Measurements from ENCODE around the gene CABP2. TPM values are rescaled to one million over a fixed set of nuclear protein-coding genes. Genes with fewer than 3 reads are reported as not detected.
A peak's percentile ranks its signal among the peaks of the same experiment; 100 is the strongest.

Gene CABP2
- total RNA-seq, 1 donor from 2014 or later: not detected

DNA sequence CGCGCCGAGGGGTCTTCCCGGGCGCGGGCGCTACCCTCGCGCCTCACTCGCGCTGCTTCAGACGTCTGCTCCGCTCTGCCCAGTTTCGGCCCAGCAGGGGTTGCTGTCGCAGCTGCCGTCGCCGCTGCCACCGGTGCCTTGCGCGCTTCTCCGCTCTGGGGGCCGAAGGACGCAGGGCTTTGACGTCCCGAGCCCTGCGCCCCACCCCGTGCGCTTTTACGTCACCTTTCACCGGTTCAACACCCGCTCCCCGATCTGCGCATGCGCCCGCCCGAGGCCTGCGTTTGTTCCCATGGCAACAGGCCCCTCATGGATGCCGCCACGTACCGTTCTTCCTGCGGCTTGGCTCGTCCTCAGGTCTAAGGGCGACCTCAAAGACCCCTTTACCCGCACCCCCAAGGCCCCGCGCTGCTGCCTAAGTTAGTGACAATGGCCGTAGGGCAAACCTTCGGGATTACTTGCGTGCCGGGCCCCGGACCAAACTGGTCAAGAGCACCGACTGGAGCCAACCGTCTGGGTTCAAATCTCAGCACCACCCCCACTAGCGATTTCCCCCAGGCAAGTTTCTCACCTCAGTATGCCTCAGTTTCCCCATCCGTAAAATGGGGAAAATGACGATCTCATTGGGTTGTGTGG is 14.6 kb downstream of the CABP2 start:
- peak; percentile 41 for ATAC-seq
- peak; percentile 97 for DNase-seq (ENCODE audit: low spot score)

DNA sequence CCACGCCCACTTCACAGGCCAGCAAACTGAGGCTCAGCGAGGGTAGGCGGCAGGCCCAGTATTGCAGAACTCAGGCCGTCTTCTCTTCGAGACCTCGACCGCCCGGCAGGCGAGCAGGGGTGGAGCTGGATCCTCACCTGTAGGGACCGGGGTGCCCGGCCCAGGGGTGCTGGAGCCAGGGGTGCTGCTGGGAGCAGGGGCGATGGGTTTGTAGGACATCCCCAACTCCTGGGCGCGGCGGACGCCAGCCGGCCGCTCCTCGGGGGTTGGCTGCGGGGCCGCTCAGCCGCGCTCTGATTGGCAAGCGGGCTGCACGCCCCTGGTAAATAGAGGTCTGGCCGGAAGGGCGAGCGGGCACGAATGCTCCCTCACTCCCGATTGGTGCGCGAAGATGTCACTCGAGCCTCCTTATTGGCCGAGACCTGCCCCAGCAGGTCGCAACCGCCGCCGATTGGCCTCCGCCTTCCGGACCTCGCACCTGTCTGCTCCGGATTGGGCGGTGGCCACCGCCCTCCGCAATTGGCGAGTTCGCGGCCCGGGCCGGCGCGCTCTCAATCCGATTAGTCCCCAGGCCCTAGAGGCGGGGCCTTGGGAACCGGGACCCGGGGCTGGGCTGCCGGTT is 15.3 kb downstream of the CABP2 start, which contains the start of gene CDK2AP2:
Gene CDK2AP2 (minus strand): TSS at position 299 of the 622 bp plus-strand sequence. CDS start 80 bp downstream, at position 219.
- ATAC-seq: peak; percentile 70

DNA sequence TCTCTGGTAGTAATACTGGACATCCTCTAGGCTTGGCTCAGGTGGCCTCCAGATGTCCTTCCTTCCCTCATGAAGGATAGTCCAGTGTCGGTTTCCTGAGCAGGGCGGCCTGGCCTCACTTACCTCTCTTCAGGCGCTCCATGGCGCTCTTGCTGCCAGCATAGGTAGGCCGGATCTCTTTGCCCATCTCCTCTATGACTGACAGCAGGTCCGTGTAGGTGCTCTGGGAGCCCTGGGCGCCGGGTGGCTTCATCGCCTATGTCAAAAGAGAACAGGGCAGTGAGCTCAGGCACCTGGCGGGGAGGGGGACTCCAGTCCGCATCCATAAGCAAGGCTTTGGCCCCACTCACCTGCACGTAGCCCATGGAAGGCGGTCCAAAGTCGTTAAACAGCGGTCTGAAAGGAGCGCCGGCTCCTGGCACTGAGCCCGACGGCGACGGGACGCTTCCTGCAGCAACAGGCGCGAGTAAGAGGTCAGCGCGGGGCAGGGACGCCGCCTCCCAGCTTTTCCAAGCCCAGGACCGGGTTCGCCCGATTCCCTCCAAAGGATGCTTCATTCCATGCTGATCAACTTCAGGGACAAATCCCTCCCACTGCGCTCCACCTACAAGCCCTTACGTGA is 15.9 kb downstream of the CABP2 start:
- DNase-seq (ENCODE audit: low spot score): no peak
- ATAC-seq: no peak

More for the DNA sequence above, 15.3 kb downstream of the CABP2 start, which contains the start of gene CDK2AP2:
- DNase-seq (ENCODE audit: low spot score): peak; percentile 100

DNA sequence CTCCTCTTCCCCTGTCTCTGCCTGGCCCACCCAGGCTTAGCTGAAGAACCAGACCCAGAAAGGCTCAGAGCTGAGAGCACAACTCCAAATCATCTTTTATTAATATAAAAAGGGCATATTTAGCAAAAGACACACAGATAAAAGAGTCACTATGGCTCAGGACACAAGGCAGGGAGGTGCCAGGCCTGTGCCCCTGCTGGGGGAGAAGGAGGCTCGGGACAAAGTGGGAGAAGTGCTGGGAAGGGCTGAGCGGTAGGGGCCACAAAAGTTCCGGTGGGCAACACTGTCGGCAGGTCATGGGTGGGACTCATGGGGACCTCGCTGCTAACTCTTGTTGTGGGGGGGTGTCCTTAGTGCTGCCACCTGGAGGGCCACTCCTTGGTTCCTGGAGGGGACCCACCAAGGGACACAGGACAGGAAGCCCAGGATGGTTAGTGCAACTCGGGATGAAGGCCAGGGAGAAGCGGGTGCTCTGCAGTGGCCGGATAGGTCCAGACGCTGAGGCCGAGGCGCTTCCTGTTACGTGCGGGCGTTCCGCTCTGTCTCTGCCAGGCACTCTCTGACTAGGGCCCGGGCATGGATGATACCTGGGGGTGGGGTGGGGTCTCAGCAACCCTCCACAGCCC is 16.7 kb downstream of the CABP2 start:
- DNase-seq (ENCODE audit: low spot score): peak; percentile 56

DNA sequence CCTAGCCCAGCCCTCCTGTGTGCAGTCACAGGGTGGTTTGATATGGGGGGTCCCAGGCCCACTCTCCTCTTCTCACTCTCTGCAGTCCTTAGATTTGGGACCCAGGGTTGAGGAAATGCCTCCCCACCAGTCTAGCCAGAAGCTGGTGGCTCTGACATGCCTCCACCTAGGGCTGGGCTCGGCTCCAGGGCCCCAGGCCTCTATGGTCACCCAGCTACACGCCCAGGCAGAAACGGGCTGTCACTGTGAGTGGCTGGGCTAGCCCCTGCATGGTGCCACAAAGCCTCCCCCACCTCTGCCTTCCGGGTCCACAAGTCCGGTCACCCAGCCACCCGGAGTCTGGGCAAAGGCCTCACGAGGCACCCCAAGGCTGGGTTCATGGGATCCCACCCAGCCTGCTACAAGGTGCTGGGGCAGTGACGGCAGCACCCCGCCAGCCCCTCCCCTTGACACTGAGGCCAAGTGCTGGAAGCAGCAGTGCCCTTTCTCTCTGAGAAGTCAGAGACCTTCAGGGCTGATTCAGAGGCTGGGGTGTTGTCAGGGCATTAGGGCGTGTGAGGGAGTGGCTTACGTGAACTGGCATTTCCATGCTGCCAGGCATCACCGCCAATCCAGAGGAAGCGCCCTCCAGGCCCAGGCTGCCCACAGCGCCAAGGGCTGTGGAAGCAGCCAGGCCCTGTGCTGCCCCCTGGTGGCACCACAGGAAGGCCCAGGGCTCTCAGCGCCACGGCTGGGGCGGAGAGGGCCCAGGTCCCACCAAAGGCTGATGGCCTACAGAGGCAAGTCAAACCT is 17.4 kb downstream of the CABP2 start:
- DNase-seq (ENCODE audit: low spot score) (peak; percentile 95), ATAC-seq (peak; percentile 66)

More for the DNA sequence above, 16.7 kb downstream of the CABP2 start:
- ATAC-seq: no peak

DNA sequence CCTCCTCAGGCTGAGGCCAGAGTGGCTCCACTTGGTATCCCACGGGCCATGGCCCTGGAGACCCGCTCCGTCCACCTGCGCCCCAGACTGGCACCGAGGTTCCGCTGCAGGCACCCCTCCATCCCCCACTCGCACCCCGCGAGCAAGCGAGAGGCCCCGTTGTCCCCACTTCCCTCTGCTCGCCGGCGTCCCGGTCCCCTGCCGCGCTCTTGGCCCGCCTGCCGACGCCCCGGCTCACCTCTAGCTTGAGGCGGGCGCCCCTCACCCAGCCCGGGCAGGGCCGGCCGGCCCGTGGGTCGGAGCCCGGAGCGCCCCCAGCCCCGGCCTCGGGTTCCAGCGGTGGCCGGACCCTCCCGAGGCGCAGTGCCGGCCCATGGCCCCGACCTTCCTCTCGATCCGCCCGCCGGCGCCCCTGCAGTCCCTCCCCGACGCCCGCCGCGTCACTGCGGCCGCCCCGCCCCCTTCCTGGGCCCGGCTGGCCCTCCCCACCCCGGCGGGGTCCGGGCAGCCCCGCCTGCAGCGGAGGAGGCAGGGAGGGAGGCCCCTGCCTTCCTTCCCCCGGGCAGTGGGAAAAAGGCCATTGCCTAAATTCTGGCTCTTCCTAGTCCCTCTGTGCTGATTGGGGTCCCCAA is 18.2 kb downstream of the CABP2 start, which contains the start of gene PITPNM1:
Gene PITPNM1 (minus strand): TSS at position 414 of the 632 bp plus-strand sequence. CDS start 1,183 bp downstream, outside the sequence.
- peak; percentile 79 for DNase-seq (ENCODE audit: low spot score)
- ATAC-seq: peak; percentile 44

DNA sequence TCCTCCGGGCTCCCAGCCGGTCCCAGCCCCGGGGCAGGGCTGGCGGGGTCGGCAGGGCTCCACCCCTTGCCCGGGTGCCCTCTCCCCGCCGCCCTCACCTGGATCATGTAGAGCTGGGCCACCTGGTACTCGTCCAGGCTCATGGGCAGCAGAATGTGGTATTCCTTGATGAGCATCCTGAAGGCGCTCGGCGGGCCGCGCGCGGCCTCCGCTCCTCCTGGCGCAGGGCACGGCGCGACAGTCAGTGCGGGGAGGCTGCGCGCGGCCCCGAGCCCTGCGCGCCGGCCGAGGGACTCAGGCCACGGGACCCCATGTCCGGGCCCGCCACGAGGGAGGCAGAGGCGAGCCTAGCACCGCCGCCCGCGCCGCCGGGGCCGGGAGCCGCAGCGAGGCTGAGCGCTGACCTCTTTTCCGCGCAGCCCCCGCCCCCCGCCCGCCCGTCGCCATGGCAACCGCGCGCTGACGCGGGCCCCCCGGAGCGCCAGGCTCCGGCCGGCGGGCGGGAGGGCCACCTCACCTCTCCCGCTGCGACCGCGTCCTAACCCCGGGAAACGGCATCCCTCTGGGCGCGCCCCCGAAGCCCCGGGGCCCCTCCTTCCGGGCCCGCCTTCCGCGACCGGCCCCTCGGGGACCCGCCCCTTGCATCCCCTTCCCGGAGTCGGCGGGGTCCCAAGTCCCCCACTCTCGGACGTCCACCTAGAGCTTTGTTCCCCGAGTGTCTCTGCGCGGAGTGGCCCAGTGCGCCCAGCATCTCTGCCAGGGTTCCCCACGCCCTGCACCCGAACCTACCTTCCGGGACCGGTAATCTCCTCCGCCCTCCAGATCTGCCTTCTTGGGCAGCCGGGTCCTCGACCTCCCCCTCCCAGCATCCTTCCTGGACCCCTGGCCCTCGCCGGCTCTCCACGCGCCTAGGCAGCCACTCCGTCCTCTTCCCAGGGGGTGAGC is 19.0 kb downstream of the CABP2 start:
- no peak for DNase-seq (ENCODE audit: low spot score)
- no peak for ATAC-seq

DNA sequence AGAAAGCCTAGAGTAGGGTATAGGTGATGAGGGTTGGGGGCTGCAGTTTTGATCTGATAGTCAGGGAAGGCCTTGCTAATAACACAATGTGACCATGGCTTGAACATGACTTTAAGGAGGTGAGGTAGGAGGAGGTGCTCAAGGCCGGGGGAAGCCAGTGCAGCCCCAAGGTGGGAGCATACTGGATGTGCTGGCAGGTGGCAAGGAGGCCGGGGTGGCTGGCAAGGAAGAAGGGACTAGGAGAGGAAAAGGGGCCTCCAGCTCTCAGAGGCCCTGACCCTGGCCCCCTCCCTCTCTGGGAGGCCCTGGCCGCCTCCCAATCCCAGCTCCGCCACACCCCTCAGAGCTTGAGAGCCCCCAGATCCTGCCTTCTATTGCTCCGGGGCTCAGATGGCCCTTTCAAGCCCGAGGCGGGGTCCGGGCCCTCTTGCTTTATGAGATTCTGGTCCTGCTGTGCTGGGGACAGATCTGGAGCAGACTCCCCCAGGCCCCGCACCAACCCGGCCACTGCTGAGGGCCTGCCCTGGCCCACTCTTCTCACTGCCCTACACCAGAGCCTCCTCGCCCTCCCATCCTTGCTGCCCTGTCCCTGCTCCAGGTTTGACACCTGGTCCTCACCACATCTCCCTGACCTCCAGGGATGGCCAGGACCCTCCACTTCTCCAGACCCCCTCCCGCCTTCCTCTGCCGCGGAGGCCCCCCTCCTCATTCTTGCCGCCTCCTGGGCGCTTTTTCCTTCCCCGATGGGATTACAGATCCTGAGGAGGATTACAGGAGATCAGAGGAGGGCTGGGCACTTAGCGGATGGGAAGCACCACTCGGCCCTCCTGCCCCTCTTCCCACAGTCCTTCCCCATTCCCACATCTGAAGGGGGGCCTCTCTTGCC is 19.9 kb downstream of the CABP2 start:
- no peak for DNase-seq (ENCODE audit: low spot score)
- ATAC-seq: no peak

DNA sequence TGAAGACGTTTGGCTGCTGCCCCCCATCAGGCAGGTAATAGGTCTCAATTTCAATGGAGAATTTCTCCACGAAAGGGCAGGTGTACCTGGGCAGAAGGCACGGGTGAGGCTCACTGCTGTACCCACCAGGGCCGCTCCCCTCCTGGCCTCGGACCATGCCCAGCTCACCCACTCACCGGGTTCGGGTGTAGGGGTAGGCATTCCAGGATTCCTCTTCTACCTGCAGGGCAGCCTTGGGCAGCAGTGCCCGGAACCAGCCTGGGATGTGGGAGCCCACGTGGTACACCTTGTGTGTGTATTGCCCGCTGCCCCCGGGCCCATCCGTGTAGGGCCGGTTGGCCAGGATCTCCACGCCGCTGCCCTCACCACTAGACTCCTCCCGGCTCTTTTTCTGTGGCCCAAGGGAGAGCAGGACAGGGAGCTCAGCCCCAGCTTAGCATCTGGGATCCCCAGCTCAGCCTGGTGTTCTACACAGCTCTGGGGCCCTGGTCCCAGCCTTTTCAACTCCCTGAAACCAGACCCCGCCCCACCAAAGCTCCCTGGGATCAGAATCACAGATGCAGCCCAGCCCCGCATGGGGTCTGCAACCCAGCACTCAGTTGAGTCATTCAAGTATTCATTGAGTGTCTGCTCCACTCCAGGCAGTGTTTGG is 20.8 kb downstream of the CABP2 start:
- ATAC-seq (no peak), DNase-seq (ENCODE audit: low spot score) (no peak)

DNA sequence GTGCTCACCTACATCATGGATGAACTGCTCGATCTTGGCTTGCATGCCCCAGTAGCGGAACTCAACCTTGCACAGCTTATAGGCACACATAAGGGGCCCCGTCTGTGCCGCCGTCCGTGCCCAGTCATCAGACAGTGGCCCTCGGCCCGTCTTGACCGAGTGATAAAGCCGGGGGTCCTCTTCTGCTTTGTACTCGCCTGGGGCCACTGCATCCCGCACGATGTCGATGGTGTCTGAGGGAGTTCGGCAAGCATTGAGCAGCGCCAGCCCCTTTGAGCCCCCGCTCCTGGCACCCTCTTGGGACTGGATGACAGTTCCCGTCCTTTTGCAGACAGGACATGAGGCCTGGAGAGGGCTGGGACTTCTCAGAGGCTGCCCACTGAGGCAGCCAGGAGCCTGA is 21.4 kb downstream of the CABP2 start:
- DNase-seq (ENCODE audit: low spot score): no peak
- no peak for ATAC-seq

DNA sequence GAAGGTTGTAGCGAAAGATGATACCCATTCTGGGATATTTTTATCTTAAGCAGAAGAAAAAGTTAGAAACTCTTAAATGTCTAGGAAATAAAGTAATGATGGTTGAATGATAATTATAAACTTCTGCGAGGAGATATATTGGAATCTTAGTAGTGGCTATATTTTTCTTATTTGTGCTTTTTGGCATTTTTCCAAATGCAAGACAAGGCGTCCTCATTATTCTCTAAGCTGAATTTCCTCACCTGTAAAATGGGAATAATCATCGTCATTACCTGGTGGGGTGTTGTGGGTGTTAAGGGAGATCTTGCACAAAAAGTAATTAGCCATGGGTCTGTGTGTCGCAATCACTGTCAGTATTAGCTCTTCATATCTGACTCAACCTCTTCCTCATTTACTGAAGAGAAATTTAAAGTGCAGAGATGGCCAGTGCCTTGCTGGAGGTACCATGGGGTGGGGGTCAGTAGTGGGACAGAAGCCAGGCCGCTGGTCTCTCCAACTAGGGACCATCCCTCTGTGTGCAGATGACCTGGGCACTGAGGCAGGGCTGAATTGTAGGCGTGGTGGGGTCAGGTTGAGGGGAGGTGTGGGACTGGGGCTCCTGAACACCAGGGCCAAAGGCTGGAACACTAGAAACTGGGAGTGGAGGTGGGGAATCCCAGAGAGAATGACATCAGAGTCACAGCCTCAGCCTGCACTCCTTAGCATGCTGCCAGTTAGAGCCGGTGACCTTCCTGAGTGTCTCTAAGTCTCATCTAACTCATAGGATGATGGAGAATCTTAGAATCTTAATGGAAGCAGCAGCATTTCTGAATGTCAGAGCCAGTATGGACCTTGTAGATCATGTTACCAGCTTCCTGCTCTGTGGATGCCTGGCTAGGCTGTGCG is 22.2 kb downstream of the CABP2 start:
- DNase-seq (ENCODE audit: low spot score): no peak
- ATAC-seq: no peak

DNA sequence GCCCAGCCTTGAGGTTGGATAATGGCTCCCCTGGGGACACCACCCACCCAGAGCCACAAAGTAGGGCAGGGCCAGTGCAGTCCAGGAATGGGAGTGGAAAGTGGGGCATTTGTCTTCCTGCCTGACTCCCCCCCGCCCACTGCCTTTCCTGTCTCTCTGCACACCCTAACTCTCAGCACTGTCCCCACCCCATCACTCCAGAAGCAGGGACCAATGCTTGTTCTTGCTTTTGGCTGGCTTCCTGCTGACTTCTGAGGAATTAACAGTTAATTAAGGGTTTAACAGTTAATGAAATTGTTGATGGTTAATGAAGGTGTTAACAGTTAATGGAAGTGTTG is 22.8 kb downstream of the CABP2 start:
- DNase-seq (ENCODE audit: low spot score) (no peak), ATAC-seq (no peak)

DNA sequence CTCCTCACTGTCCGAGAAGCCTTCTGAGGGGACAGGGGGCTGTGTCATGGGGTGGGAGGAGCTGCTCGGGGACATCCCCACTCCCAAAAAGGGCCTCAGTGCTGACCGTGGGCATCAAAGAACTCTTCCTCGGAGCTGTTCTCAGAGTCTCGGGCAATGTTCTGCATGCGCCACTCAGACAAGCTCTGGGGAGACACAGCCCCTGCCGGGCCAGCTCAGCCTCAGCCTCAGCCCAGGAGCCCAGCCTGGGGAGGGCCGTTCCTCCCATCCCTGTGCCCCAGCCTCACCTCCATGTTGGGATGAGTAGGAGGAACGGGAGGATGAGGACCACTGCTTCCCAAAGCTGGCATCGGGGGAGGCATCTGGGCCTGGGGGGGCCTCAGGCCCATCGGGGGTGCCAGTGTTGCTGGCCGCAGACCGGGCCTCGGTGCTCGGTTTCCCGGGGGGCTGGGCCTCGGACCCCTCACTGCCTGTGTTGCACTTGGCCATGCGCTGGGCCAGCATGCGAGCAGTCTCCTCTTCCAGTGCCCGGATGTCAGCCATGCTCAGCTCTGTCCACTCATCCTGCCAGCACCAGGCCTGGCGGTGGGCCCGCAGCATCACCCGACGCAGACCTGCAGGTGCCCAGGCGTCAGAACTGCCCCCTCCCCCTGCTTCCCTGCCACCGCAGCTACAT is 23.3 kb downstream of the CABP2 start:
- DNase-seq (ENCODE audit: low spot score) (no peak), ATAC-seq (no peak)

DNA sequence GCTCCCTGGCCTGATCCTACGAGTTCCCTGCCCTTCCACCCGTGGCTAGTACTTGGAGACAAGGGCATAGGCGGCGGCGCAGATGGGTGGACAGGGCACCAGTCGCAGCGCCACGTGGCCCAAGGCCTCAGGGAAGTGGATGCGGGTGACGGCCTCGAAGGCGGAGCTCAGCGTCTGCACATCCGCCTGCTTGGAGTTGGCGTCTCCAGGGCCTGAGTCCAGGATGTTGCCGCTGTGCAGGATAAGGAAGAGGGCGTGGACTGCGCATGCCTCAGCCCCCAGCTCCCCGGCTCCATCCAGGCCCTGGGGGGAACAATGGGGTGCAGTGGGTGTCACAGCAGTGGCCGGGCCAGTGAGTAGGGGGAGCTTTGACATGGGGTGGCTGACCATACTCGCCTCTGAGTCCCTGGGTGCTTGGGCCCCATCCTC is 24.7 kb downstream of the CABP2 start:
- DNase-seq (ENCODE audit: low spot score) (no peak), ATAC-seq (peak; percentile 38)

DNA sequence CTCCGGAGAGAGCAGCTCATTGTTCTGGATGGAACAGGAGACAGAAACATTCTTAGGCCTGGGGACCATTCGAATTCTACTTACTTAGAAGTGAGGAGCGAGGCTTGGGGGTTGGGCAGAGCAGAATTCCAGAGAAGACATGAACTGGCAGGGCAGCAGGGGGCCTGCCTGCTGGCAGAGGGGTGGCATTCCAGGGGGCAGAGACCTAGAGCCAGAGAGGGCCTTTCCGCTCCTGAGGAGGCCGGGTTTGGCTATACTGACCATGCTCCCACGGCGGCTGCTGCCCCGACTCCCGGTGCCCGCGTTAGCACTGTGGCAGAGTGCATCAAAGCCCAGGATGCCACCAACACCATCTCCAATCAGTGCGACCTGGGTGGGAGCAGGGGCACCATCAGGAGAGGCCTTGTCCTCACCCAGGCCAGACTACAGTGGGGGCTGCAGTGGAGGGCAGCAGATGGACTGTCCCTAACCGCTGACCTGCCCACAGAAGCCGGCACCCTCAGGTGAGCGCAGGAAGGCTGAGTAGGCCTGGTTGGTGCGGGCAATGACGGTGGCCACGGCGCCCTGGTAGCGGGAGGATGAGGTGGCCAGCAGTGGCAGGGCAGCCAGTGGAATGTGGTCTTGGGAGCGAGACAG is 25.5 kb downstream of the CABP2 start:
- DNase-seq (ENCODE audit: low spot score) (no peak), ATAC-seq (no peak)

DNA sequence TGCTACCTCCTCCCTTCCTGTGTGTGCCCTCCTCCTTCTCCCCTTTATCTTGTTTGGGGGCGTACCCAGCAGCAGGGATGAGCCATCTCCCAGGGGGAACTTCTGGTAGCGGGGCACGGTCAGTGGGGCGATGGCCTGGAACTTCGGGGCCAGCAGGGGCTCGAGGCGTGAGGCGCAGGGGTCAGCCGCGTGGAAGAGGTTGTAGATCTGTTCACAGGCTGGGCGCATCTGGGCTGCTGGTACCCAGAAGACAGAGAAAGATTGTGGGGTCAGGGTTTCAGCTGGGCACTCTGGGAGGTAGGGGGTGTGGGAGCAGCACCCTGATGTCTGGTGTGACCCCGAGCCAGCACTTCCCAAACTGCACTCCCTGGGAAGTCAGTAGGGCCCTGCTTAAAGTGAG is 27.1 kb downstream of the CABP2 start:
- DNase-seq (ENCODE audit: low spot score) (no peak), ATAC-seq (no peak)
